ENCODE results near the gene GABPA.

GRCh38 chr21:25757531-25757930 is 22.8 kb downstream of the GABPA start:
- TF ChIP-seq CTCF (IDR thresholded peaks at IDR 0.05) = no peak
- TF ChIP-seq POLR2A (IDR thresholded peaks at IDR 0.05) = no peak
